Urinary bladder (tissue), 4 donors: ENCODE data around the gene RSF1. TPM values are rescaled to one million over a fixed set of nuclear protein-coding genes. Genes with fewer than 3 reads are reported as not detected.

ENCODE experiments used
- DNase-seq: peaks from one replicate; pipeline ENCODE4 v3.0.0-alpha.2; 2015; ENCODE audit errors: extremely low spot score
- H3K27ac ChIP-seq: one replicate; pipeline ENCODE4 v1.5.1; 2013; ENCODE audit warnings: low read depth, mild to moderate bottlenecking, moderate library complexity
- H3K36me3 ChIP-seq: one replicate; pipeline ENCODE4 v1.6.1; 2013; ENCODE audit warnings: mild to moderate bottlenecking, moderate library complexity; ENCODE audit not compliant: insufficient read depth
- H3K4me1 ChIP-seq: one replicate; pipeline ENCODE4 v1.6.1; 2013; ENCODE audit warnings: mild to moderate bottlenecking, moderate library complexity; ENCODE audit not compliant: insufficient read depth
- H3K4me3 ChIP-seq: one replicate; pipeline ENCODE4 v1.5.1; 2013; ENCODE audit warnings: low read depth, low read length
- WGBS: extraction: QIAGEN DNeasy Blood & Tissue Kit; methylation state at CpG from one replicate; pipeline ENCODE4 v1.1.7; 2013; 5-methylcytosine and 5-hydroxymethylcytosine counted together
- polyA plus RNA-seq: library from polyadenylated mRNA; stranded (reverse); fragments of 200-250 nt; gene quantifications from one replicate; pipeline ENCODE4 v1.2.3, GENCODE V29; 2013
- total RNA-seq: library from RNA; depleted of rRNA; stranded (reverse); fragments of >200 nt; gene quantifications from one replicate; pipeline ENCODE4 v1.2.3, GENCODE V29; 2014
- donor health status: healthy with polysubstance abuse.
- donor health status: healthy.

The RSF1 gene
- total and polyA plus RNA-seq, 2 donors = 20.5 to 81.1 TPM

DNA sequence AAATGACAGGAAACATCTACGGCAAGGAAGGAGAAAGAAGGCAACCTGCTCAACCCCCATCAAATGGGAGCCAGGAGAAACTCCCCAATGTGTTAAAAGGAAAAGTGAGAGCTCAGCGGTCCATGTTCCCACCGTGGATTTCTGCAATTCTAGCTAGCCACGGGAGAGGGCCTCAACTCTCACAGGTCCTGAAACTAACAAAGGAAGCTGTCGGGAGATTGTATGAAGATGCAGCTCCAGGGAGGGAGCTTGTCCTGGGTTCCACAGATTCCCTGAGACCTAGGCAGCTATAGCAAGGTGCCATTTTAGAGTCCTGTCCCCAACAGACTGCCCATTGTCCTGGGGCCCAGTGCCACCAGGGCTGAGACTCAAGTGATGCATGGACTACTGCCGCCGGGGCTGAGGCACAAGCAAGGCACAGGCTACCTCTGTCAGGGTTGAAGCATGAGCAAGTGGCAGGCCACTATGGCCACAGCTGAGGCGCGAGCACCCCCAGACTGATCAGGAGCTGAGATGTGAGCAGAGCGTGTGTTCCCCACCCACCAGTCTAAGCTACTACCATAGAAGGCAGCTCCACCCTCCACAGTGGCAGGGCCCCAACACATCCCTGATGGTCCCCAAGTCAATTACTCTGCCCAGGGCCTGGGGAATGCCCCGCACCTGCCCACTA, 31.3 kb downstream of the RSF1 start:
- 83% methylated on average over 11 of the region's 11 CpGs for WGBS
- no peak overlapping the region for H3K27ac ChIP-seq

DNA sequence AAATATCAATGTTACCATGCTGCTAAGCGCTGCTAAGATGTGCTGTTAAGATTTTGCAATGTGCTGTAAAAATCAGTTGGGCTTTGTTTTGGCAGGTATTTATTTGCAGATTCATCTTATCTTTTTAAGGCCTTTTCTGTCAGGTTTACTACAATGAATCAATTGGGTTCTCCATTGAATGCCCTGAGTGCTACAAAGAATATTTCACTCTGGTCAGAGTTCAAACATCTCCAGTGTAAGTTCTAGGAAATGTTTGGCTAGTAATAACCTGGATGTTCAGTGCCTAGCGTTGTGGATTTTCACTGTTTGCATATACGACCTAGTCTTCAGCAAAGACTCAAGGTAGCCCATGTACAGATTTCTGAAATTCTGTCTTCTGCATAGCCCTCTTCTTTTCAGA, 36.0 kb downstream of the RSF1 start:
- Histone ChIP-seq H3K36me3 (no peaks in the 10 kb centered on the region), H3K4me3 (no peak overlapping the region), H3K4me1 (peaks cover 4% of the 10 kb centered on the region), H3K27ac (no peak overlapping the region)
- WGBS = 72% methylated on average over 3 of the region's 3 CpGs
- DNase-seq = no peak

More for the DNA sequence above, 31.3 kb downstream of the RSF1 start:
- H3K4me1 ChIP-seq = peaks cover 3% of the 10 kb centered on the region
- no peak overlapping the region for H3K4me3 ChIP-seq
- H3K36me3 ChIP-seq = no peaks in the 10 kb centered on the region
- DNase-seq = no peak

DNA sequence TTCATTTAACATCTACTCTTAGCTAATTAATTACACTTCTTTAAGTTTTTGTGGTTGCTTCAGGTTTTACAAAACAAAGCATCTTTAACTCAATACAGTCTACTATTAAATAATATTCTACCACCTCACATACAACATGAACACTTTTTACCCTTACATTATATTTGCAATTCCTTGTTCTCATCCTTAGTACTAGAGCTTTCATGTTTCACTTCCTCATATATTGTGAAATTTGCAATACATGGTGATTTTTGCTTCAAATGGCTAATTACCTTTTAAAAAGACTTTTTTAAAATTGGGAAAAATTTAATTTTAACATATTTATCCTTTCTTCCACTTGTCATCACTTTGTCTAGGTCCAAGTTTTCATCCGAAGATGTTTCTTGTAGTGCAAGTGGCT, 37.5 kb downstream of the RSF1 start:
- peaks cover 4% of the 10 kb centered on the region for H3K4me1 ChIP-seq
- H3K27ac ChIP-seq = no peak overlapping the region
- H3K36me3 ChIP-seq = no peaks in the 10 kb centered on the region
- no peak for DNase-seq
- WGBS = 92% methylated on average over 1 of the region's 1 CpG
- H3K4me3 ChIP-seq = no peak overlapping the region

DNA sequence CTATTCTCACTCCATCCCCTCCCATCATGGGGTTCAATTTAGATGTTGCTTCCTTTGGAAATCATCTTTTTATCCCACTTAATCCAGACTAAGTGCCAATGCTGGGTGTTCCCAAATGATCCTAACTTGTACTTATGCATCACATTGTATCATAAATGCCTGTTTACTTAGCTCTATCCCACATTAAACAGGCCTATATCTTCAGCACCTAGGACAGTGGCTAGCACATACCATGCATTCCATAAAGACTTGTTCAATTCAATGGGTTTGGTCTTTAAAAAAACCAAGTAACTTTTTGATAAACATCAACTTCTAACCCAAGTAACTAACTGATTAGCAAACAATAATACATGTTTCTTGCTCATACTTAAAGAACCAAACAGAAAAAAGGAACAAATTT, 40.6 kb downstream of the RSF1 start:
- Histone ChIP-seq H3K36me3 (no peaks in the 10 kb centered on the region), H3K27ac (peak overlapping the region; percentile 5), H3K4me3 (no peak overlapping the region), H3K4me1 (peaks cover 1% of the 10 kb centered on the region)
- DNase-seq = no peak

DNA sequence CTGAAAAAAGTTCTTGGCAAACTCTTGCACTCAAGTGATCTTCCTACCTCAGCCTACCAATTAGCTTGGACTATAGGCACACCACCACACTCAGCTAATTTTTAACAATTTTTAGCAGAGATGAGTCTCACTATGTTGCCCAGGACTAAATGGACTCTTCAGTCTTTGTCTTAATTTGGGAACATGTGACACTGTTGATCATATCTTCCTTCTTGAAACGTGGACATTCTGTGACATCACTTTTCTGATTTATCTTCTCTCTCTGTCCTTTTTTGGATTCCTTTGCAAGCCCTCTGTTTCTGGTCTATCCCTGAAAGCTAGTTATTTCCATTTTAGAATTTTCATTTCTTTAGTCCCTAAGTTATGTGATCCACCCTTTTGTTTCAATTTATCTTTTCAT, 42.0 kb downstream of the RSF1 start:
- H3K4me1 ChIP-seq = peaks cover 1% of the 10 kb centered on the region
- no peak for DNase-seq
- no peak overlapping the region for H3K27ac ChIP-seq
- H3K4me3 ChIP-seq = no peak overlapping the region
- no peaks in the 10 kb centered on the region for H3K36me3 ChIP-seq
- 32% methylated on average over 1 of the region's 1 CpG for WGBS

DNA sequence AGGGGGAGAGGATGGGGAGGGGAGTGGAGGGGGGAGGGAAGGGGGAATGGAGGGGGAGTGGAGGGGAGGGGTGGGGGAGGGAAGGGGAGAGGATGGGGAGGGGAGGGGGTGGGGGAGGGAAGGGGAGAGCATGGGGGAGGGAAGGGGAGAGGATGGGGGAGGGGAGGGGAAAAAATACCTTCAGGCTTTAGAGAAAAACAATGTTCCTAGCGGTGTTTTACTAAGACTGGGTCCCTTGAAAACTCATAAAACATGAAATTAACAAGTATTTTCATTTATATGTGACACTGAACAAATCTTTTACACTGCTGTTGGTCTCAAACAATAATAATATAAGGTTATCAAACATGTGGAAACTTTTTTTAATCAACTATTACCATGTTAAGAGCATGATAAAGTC, 42.4 kb downstream of the RSF1 start:
- WGBS = 96% methylated on average over 1 of the region's 1 CpG
- Histone ChIP-seq H3K36me3 (no peaks in the 10 kb centered on the region), H3K27ac (no peak overlapping the region), H3K4me1 (peaks cover 1% of the 10 kb centered on the region), H3K4me3 (no peak overlapping the region)
- no peak for DNase-seq

DNA sequence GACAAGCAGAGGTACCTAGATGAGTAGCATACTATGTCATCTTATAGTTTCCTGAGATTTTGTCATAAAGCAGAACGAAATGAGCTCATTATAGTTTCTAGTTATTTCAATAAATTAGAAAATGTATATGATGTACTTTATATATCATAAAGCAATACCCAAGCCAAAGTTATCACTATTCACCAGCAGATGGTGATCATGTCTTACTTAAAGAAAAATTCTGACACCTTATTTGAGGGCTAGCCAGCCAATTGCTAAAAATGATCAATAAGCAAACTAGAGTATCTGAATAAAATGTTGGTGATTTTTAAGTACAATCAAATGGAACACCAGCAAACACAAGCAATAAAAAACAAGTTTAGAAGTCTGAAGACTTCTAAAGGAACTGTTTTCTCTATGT, 44.1 kb downstream of the RSF1 start:
- no peaks in the 10 kb centered on the region for H3K36me3 ChIP-seq
- DNase-seq = no peak
- H3K27ac ChIP-seq = no peak overlapping the region
- WGBS = 84% methylated on average over 1 of the region's 1 CpG
- no peak overlapping the region for H3K4me3 ChIP-seq
- H3K4me1 ChIP-seq = no peaks in the 10 kb centered on the region

DNA sequence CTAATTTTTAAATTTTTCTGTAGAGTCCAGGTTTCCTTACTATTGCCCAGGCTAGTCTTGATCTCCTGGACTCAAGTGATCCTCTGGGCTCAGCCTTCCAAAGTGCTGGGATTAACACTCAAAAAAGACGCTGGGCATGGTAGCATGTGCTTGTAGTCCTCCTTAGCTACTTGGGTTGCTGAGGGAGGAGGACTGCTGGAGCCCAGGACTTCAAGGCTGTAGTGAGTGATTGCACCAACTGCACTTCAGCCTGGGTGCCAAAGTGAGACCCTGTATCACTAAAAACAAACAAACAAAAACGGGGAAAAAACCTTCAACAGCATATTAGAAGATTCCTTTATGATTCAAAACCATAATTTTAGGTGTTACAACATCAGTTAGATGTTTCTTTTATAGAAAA, 44.6 kb downstream of the RSF1 start:
- H3K36me3 ChIP-seq = no peaks in the 10 kb centered on the region
- DNase-seq = no peak
- no peak overlapping the region for H3K27ac ChIP-seq
- no peaks in the 10 kb centered on the region for H3K4me1 ChIP-seq
- 60% methylated on average over 2 of the region's 2 CpGs for whole genome bisulfite sequencing
- H3K4me3 ChIP-seq = no peak overlapping the region

DNA sequence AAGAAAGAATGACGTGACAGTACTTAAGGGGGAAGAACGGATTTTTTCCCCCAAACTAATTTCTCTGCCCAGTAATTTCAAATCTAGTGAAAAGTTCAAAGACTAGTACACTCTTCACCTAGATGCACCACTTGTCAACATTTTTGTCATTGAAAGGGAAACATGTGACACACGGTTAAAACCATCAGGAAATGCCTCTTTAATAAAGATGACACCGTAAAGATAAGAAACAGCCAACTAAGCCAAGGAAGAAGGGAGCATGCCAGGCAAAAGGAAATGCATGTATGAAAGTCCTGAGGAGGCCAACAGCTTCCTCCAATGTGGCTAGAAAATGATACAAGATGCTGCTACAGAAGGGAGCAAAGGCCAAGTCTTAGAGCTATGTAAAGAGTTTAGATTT, 49.4 kb downstream of the RSF1 start:
- DNase-seq = no peak
- Histone ChIP-seq H3K4me1 (no peaks in the 10 kb centered on the region), H3K4me3 (no peak overlapping the region), H3K36me3 (no peaks in the 10 kb centered on the region), H3K27ac (no peak overlapping the region)
- 48% methylated on average over 4 of the region's 4 CpGs for WGBS

DNA sequence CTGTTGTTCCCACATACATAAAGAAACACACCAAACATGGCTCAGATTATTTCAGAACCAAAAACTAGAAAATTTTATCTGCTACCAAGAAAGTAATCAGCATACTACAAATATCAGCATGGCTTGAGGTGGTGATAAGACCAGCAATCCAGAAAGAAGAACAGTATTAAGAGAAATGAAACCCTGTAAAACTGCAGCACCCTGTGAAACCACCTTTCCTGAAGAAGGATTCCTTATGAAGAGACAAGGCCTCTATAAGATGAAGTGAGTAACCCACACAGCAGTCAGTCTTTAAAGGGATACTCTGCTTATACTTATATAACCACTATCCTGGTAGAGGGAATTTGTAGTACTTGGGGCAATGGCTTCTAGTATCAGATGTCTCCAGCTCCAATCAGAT, 49.9 kb downstream of the RSF1 start:
- Histone ChIP-seq H3K4me3 (no peak overlapping the region), H3K36me3 (no peaks in the 10 kb centered on the region), H3K27ac (no peak overlapping the region), H3K4me1 (no peaks in the 10 kb centered on the region)
- no peak for DNase-seq

DNA sequence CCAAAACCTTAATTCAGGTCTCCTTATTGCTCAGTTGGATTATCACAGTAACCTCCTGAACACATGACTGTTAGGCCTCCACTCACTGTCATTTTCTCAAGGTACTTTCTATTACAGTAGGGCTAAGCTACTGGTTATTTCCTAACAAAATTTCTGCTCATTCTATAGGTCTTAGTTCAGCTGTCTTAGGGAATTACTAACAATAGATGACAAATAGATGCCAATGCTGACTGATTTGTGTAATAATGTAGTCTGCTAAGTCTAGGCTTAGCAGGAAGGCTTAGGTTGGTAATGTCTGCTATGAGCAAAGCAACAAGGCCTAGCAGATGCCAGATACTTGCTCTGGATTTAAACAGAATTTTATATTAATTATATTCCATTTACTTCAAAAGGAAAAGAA, 58.1 kb downstream of the RSF1 start:
- no peaks in the 10 kb centered on the region for H3K4me1 ChIP-seq
- no peak overlapping the region for H3K4me3 ChIP-seq
- DNase-seq = no peak

DNA sequence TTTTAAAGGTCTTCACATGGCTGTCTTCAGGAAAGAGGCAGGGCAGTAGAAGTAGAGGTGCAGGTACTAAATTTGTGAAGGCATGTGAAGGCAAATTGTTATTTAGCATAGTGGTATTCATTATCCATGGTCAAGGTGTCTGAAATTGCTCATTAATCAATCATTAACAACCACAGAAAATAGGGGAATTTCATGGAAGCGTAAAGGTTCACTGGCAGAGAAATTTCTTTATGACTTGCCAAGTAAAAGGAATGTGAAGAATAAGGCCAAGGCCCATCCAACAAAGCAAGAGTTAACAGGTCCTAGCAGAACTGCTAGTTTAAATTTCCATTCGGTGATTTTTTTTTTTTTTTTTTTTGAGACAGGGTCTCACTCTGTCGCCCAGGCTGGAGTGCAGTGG, 59.0 kb downstream of the RSF1 start:
- no peak overlapping the region for H3K27ac ChIP-seq
- no peak for DNase-seq
- H3K4me3 ChIP-seq = no peak overlapping the region
- H3K4me1 ChIP-seq = peaks cover 1% of the 10 kb centered on the region
- WGBS = 87% methylated on average over 3 of the region's 3 CpGs
- H3K36me3 ChIP-seq = no peaks in the 10 kb centered on the region

More for the DNA sequence above, 58.1 kb downstream of the RSF1 start:
- Histone ChIP-seq H3K27ac (no peak overlapping the region), H3K36me3 (no peaks in the 10 kb centered on the region)

DNA sequence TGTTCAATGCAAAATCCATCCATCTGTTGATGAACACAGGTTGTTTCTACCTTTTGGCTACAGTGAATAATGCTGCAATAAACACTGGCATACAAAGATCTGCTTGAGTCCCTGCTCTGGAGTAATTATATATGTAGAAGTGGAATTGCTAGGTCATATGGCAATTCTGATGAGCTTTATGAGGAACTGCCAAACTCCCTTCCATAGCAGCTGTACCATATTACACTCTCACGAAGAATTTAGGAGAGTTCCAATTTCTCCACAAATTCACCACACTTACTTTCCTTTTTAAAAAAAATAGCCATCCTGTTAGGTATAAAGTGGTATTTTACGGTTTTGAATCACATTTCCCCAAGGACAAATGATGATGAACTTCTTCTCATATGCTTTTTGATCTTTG, 62.2 kb downstream of the RSF1 start:
- DNase-seq = no peak
- Histone ChIP-seq H3K4me3 (no peak overlapping the region), H3K4me1 (peaks cover 1% of the 10 kb centered on the region), H3K27ac (no peak overlapping the region), H3K36me3 (no peaks in the 10 kb centered on the region)
- 68% methylated on average over 2 of the region's 2 CpGs for WGBS

DNA sequence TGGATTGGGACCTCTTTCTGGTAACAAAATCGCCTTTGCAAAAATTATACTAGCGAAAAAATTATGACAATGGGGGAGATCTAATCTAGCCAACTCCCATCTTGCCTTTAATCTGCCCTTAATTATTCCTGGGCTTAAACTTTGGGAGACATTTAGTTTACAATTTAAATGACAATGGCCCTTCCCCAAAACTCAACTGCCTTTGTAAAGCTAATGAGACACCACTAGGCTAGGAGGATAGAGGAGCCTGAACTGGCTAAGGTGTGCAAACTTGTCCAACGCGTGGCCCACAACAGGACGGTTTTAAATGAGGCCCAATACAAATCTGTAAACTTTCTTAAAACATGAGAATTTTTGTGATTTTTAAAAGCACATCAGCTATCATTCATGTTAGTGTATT, 67.3 kb downstream of the RSF1 start:
- Histone ChIP-seq H3K36me3 (no peaks in the 10 kb centered on the region), H3K4me1 (peaks cover 1% of the 10 kb centered on the region), H3K27ac (no peak overlapping the region), H3K4me3 (no peak overlapping the region)
- DNase-seq = no peak
- WGBS = 87% methylated on average over 5 of the region's 5 CpGs

DNA sequence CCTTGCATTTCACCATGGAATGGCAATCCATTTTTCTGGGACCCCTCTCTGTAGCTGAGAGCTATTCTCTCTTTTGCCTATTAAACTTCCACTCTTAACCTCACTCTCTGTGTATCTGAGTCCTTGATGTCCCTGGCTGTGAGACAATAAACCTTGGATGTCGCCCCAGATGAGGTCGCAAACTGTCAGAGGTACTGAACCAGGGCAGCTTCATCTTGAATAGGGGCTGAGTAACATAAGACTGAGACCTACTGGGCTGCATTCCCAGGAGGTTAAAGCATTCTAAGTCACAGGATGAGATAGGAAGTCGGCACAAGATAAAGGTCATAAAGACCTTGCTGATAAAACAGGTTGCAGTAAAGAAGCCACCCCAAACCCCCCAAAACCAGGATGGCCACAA, 68.0 kb downstream of the RSF1 start:
- WGBS = 35% methylated on average over 3 of the region's 3 CpGs
- H3K27ac ChIP-seq = no peak overlapping the region
- H3K36me3 ChIP-seq = no peaks in the 10 kb centered on the region
- H3K4me3 ChIP-seq = no peak overlapping the region
- DNase-seq = no peak
- H3K4me1 ChIP-seq = peaks cover 1% of the 10 kb centered on the region
